Right ventricle myocardium inferior (tissue), 1 donor: ENCODE results near the gene FLNC. TPM values are rescaled to one million over a fixed set of nuclear protein-coding genes. Genes with fewer than 3 reads are reported as not detected.

Source experiments
- ATAC-seq: fragments of 200-7000 bp; cut with Tn5 transposase; one replicate; pipeline ENCODE4 v1.9.1; 2020; ENCODE audit warnings: mild to moderate bottlenecking, moderate library complexity
- DNase-seq: peaks from one replicate; pipeline ENCODE4 v3.0.0; 2021; ENCODE audit errors: missing footprints
- intact Hi-C: fragments of 100-400 bp; cut with DNase I; formaldehyde crosslinking; loops from one replicate; pipeline ENCODE4 v1.11.0; 2022
- total RNA-seq: library from RNA; stranded (reverse); fragmentation: NEBNext Ultra II Directional; extraction: Animal tissue kit (Norgen Biotek cat#: 25700); gene quantifications from one replicate; pipeline ENCODE4 v1.2.1, GENCODE V29; 2021
- donor health status: DM: no; HTN: yes; CAD: no; lungs with severe emphysema.

FLNC gene
- total RNA-seq, 1 donor from 2014 or later = 905 TPM

DNA sequence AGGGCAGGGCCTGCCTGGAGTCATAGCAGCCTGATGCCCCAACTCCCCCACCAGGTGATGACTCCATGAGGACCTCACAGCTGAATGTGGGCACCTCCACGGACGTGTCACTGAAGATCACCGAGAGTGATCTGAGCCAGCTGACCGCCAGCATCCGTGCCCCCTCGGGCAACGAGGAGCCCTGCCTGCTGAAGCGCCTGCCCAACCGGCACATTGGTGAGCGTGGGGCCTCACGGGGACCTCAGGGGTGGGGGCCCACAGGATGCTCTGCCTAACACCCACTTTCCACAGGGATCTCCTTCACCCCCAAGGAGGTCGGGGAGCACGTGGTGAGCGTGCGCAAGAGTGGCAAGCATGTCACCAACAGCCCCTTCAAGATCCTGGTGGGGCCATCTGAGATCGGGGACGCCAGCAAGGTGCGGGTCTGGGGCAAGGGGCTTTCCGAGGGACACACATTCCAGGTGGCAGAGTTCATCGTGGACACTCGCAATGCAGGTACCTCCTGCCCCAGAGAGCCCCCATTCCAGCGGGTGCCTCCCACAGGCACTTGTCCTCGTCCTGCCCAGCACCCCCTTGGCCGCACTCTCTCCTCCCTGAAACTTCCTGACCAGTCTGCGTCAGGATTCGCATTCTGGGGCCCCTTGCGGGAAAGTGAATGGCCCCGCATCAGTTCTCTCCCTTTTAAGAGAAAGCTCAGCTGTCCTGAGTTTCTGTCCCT lies 22.5 kb downstream of the FLNC start:
- ATAC-seq (no peak), DNase-seq (no peak)
- intact Hi-C loops = no loop called here

DNA sequence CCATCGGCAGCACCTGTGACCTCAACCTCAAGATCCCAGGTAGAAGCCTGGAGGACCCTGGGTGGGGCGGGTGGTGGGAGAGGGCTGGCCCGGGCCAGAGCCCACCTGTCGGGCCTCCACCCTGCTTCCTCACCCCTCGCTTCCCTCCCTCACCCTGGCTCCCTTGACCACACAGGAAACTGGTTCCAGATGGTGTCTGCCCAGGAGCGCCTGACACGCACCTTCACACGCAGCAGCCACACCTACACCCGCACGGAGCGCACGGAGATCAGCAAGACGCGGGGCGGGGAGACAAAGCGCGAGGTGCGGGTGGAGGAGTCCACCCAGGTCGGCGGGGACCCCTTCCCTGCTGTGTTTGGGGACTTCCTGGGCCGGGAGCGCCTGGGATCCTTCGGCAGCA lies 23.6 kb downstream of the FLNC start:
- intact Hi-C loops = no loop called here
- ATAC-seq (no peak), DNase-seq (no peak)

DNA sequence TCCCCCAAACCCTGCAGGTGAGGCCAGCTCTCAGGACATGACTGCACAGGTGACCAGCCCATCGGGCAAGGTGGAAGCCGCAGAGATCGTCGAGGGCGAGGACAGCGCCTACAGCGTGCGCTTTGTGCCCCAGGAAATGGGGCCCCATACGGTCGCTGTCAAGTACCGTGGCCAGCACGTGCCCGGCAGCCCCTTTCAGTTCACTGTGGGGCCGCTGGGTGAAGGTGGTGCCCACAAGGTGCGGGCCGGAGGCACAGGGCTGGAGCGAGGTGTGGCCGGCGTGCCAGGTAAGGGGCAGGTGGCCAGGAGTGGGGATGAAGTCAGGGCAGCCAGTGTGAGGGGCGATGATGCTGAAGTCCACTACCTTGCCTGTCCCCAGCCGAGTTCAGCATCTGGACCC lies 24.2 kb downstream of the FLNC start:
- intact Hi-C loops = no loop called here
- no peak for DNase-seq
- no peak for ATAC-seq

DNA sequence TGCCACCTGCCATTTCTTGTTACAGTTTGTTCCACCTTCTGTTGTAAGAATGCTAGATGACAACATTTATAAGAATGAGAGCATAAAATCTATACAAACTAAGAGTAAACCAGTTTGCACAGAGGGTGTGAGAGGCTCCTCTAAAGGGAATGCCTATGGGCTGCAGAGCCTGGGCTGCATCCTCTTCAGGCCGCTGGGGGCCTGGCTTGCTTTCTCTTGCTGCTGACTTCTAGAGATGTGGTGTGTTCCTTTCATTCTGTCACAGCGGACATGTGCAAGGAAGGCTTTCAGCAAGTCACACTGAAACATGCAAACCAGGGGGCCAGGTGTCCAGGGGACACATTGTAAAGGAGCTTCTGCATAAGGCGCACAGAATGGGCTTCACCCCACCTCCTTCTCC lies 25.4 kb downstream of the FLNC start:
- intact Hi-C loops = no loop called here
- DNase-seq (no peak), ATAC-seq (no peak)

DNA sequence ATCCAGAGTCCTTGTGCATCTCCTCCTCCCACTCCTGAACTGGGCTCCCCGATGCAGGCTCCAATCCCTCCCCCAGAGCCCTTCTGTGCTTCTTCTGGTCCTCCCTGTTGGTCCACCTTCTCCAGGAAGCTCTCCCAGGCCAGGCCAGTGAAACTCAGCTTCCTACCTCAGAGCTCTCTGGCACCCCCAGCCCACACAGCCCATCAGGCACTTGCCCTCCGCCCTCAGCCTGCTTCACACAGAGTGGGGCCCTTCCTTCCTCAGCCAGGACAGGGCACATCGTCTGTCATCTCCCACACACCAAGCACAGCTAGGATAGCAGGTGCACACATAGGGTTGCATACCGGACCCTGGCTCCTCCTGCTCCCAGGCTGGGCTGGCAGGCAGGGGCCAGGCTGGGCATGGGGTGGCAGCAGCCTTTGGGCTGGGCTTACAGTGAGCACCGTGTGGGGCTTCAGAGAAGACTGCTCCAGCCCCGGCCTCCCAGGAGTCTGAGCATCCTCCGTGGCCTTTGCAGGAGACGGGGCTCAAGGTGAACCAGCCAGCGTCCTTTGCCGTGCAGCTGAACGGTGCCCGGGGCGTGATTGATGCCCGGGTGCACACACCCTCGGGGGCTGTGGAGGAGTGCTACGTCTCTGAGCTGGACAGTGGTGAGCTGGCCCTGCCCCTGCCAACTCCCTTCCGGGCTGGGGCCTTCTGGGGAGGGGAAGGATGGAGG lies 26.0 kb downstream of the FLNC start:
- no peak for ATAC-seq
- no peak for DNase-seq
- intact Hi-C loops = no loop called here

DNA sequence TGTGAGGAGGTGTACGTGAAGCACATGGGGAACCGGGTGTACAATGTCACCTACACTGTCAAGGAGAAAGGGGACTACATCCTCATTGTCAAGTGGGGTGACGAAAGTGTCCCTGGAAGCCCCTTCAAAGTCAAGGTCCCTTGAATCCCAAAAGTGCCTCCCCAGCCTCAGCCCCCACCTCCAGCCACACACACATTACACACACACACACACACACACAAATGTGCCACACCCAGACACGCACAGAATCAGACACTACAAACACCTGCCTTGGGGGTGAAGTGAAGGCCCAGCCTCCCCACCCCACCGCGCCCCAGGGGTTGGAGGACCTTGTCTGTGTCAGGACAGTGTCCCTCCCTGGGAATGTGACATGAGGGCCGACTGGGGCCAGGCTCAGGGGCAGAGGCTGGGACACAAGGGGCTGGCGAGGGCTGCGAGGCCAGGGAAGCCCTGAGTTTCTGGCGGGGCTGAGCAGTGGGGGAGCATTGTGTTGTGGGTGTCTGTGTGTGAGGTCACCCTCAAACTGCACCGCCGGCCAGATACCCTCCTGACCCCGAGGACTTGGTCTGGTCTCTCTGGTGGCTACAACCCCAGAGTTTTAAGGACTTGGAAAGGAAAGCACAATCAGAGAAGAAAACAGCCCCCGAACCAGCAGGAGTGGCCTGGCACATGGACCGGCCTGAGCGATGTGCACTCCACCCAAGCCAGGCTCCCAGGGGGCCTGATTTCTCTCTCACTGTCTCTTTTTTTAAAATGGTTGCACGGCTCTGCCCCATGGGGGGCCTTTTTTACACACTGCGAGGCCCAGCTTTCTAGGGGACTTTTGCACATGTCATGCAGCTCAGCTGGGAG lies 28.4 kb downstream of the FLNC start:
- DNase-seq (no peak), ATAC-seq (peak; percentile 6)
- intact Hi-C loops = no loop called here

DNA sequence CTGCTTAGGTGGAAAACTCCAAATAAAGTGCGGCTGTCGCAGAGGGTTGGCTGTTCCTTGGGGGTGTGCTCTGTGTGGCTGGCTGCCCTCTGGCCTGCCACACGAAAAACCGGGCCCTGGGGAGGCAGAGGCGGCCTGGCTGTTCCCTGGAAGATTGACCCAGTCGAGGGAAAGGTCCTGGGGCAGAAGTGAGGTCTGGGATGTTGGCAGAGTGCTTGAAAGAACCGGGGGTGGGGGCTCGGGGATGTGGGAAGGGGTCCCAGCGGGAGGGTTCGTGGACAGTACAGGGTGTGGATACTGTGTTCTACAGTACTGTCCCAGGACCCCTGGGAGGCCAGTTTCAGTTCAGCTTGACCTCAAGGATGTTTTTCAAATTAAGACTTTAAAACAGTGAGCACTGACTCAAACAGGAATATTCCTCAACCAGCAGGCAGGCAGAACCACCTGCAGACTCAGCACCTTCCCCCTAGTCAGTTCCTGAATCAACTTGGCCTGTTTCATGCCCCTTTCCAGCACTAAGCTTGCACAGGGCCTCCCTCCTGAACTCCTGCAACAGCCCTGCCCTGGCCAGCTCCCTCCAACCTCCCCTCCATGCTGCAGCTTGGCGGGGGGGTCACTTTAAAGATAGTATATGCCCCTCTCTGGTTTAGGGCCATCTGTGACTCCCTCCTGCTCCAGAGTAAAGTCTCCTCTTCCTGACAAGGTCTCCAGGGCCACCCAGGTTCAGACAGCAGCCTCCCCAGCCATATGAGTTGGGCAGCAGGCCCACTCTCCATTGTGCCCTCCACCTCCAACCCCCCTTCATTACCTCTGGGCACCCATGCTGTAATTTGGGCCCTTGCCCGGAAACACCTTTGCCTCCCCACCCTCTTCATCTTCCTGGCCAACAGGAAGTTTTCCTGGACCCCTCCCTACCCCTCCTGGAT lies 29.3 kb downstream of the FLNC start:
- DNase-seq = no peak
- peak; percentile 13 for ATAC-seq
- intact Hi-C loops = loop anchor here (2.0 to 5.0 kb wide), 2 partner anchors 27 to 122 kb away; partner anchors contain the start of gene CALU

DNA sequence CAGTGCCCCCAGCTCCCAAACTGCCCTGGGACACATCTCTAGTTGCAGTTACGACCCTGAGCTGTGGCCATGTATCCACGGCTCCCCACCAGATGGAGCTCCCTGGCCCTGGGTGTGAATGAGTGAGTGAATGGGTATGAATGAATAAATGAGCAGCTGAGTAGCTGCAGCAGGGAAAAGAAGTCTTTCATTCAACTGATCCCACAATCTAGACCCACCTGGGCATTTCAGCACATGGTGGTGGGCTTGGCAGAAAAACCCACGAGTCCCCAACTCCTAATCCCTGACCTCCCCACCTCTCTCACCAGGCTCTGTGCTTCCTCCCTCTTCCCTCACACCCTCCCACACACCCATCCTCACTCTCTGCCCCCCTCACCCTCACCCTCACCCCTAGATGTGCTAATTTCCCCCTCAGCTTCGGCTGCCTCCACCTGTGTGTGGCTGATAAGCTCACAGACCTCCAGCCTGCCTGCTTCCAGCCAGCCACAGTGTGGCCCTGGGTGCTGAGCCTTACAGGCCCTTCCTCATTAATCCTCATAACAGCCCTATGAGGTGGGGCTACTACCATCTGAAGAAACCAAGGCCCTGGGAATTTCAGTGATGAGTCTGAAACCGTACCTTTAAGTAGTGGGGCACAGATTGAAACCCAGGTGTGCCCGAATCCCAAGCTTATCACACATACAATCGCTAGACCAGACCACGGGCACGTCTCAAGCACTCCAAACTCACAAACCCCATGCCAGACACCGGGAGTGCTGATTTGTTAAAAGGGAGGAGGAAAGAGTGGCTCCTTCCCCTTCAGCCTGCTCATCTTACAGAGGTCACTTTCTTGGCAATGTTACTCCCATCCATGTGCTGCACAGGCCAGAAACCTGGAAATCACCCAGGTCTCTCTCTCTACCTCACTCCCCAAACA lies 30.2 kb downstream of the FLNC start:
- ATAC-seq (no peak), DNase-seq (no peak)
- intact Hi-C loops = loop anchor here (2.0 to 5.0 kb wide), 2 partner anchors 28 to 123 kb away; partner anchors contain the start of gene CALU

DNA sequence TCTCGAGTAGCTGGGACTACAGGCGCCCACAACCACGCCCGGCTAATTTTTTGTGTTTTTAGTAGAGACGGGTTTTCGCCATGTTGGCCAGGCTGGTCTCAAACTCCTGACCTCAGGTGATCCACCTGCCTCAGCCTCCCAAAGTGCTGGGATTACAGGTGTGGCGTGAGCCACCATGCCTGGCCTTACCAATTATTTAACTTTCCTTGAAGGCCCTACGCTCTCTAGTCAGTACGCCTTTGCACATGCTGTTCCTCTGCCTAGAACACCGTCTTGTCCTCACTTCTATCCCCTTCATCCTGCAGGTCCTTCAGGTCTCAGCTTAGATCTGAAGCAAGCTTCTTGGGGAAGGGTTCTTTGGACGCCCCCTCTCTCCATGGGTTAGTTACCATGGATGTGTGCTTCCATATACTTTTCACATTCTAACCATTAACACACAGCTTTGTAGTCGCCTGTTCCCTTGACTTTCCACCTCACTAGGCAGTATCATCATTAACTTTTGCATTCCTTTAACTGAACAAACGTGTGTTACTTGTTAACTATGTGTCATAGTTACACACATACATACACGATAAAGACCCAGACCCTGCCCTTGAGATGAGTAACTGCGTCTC lies 31.9 kb downstream of the FLNC start:
- DNase-seq (no peak), ATAC-seq (no peak)
- intact Hi-C loops = loop anchor here (2.0 to 5.0 kb wide), 2 partner anchors 29 to 125 kb away; partner anchors contain the start of gene CALU

DNA sequence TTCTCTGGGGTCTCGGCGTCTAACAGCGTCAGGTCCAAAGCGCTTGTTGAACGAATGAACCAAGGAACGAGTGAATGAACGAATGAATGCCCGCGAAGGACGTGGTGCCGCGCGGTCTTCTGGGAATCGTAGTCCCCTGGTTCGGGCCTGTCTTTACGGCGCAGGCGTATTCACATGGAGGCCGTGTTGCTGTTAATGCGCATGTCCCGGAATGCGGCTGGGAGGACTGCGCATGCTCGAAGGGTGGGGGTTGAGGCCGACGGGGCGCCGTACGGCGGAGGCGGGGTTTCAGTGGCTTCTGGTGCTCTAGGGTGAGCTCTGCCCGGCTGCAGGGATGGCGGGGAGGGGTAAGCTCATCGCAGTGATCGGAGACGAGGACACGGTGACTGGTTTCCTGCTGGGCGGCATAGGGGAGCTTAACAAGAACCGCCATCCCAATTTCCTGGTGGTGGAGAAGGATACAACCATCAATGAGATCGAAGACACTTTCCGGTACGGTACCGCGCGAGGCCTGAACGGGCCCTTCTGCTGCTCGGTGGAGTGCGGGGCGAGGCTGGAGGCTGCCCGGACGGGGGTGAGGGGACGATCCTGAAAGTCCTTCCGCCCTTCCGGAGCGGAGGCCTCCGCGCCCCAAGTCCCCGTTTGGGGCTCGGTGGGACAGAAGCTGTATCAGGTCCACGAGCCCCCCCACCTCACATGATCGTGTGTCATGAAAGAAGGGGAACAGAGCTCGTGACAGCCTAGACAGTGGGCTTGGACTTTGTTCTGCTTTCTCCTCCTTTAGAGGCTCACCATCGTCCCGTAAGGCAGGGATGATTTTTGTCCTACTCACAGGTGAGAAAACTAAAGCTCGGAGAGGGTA lies 32.6 kb downstream of the FLNC start, which contains the start of gene ATP6V1F:
ATP6V1F (plus strand) TSS at position 286 of the 862 bp plus-strand sequence; CDS start at position 335, 49 bp downstream.
- ATAC-seq = peak; percentile 87
- intact Hi-C loops = loop anchor here (5.0 kb wide), 1 partner anchor 126 kb away; the partner anchor contains the start of gene CALU
- peak; percentile 99 for DNase-seq

DNA sequence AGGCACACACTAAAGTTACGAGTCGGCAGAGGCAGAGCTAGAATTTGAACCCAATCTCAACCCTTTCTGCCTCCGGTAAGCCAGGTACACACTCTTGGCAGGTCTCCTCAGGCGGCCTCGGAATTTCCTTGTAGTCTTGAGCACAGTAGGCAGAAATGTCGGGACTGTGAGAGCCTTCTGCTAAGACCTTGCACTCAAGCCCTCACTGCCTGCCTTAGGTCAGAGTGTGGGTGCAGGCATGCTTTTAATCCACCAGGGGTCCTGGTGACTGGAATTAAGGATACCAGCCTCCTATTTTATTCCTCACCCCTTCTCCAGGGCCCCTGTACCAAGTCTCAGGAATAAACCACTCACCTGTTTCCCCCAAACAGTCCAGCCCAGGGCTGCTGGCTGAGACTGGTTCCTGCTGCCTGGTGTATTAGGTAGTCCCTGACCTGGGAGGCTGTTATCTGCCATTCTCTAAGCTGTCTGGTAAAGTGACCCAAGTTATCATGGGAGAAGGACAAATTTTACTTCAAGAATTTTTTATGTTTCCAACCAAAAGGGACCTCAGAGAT lies 33.3 kb downstream of the FLNC start:
- intact Hi-C loops = loop anchor here (5.0 kb wide), 1 partner anchor 126 kb away; the partner anchor contains the start of gene CALU
- ATAC-seq (no peak), DNase-seq (no peak)

DNA sequence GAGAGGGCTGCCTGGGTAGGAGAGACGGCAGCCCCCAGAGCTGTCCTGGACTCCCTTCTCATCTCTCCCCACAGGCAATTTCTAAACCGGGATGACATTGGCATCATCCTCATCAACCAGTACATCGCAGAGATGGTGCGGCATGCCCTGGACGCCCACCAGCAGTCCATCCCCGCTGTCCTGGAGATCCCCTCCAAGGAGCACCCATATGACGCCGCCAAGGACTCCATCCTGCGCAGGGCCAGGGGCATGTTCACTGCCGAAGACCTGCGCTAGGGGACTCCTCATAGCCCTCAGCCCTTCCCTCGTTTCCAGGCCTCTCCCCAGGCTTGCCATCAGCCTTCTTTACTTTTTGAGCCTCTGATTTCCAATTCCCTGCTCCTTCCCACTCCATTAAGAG lies 35.1 kb downstream of the FLNC start:
- intact Hi-C loops = no loop called here
- DNase-seq (no peak), ATAC-seq (no peak)

DNA sequence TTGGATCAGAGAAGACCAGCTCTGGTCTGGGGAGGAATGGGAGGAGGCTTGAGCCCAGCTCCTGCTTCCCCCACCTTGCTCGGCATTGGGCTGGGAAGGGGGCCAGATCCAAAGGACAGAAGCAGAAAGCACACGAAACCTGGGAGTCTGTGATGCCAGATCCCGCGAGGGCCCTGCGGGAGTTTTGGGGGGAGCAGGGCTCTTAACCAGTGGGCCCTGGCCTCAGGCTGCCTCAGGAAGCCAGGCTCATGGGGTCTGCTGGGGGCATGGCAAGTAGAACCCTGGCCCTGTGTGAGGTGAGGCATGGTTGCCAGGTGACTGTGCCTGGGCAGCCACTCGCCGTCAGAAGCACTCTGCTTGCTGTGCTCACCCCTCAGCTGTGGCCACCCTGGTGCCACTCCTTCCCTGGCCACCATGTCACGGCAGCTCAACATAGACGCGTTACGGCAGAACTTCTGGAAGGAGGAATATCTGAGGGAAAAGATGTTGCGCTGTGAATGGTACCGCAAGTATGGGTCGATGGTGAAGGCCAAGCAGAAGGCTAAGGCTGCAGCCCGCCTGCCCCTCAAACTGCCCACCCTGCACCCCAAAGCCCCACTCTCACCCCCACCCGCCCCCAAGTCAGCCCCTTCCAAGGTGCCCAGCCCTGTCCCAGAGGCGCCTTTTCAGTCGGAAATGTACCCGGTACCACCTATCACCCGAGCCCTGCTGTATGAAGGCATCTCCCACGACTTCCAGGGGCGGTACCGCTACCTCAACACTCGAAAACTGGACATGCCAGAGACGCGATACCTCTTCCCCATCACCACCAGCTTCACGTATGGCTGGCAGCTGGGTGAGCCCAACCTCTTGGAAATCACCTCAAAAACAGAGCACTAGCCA lies 36.0 kb downstream of the FLNC start:
- intact Hi-C loops = no loop called here
- DNase-seq (no peak), ATAC-seq (no peak)

DNA sequence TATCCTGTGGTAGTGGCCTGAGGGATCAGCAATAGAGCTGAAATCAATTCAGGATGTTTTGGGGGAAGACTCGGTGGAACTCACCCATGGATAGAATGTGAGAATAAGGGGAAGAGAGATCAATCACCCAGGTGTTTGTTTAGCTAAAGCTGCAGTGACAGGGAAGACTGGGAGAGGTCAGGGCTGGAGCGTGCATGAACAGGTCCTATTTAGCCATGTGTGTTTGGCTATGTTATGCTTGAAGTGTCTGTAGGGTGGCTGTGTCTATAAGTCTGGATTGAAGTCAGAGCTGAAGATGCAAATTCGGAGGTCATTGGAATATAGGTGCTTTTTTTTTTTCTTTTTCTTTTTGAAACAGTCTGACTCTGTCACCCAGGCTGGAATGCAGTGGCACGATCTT lies 37.0 kb downstream of the FLNC start:
- DNase-seq (no peak), ATAC-seq (no peak)
- intact Hi-C loops = no loop called here
